Measurements from ENCODE around the gene REEP1. TPM values are rescaled to one million over a fixed set of nuclear protein-coding genes. Genes with fewer than 3 reads are reported as not detected.

The REEP1 gene
- total RNA-seq, 1 experiment from 2014 or later = 0.31 TPM

GRCh38 chr2:86271248-86271647 lies 66.2 kb downstream of the REEP1 start:
- ChIA-PET POLR2A (ENCODE audit: unreplicated experiment) (interaction anchor here (0.6 kb wide), 1 partner anchor 351 kb away, joined by 3 read pairs; no protein-coding TSS in a partner anchor), CTCF (no interaction called here)
- H3K9me3 ChIP-seq (ENCODE audit: insufficient read depth, low read depth) = peaks cover 18% of the 10 kb centered on the region
- H3K4me3 ChIP-seq = no peak overlapping the region
- TF ChIP-seq EZH2 (IDR thresholded peaks at IDR 0.05; ENCODE audit: low read depth) (no peak), CTCF (conservative IDR thresholded peaks at IDR 0.05) (no peak)
- H3K9me2 ChIP-seq (ENCODE audit: insufficient read depth) = no peaks in the 10 kb centered on the region
- H3K27me3 ChIP-seq (ENCODE audit: insufficient read depth, low read depth) = no peaks in the 10 kb centered on the region; the same call in 1 of the 2 replicates
- no TSS peak for BruUV-seq (replicated peaks)
- intact Hi-C loops (cut with micrococcal nuclease; ENCODE audit: unreplicated experiment) = no loop called here
- no peak overlapping the region for H3K4me2 ChIP-seq
- DNase-seq = no peak
- no peaks in the 10 kb centered on the region for H3K79me2 ChIP-seq (ENCODE audit: low read depth)
- no peak overlapping the region for H3K27ac ChIP-seq
- no peak overlapping the region for H2AFZ ChIP-seq
- no peaks in the 10 kb centered on the region for H3K4me1 ChIP-seq (replicated peaks; ENCODE audit: insufficient read depth)
- H3F3A ChIP-seq (ENCODE audit: insufficient read depth, low read depth) = no peaks in the 10 kb centered on the region
- H4K20me1 ChIP-seq (ENCODE audit: insufficient read depth) = no peaks in the 10 kb centered on the region
- H3K36me3 ChIP-seq (ENCODE audit: low read depth) = no peaks in the 10 kb centered on the region

- H3K9me2 ChIP-seq (ENCODE audit: insufficient read depth) = no peaks in the 10 kb centered on the region
- H3K27ac ChIP-seq = no peak overlapping the region
- no peak for DNase-seq
- BruUV-seq (replicated peaks) = no TSS peak
- H3K4me1 ChIP-seq (replicated peaks; ENCODE audit: insufficient read depth) = no peaks in the 10 kb centered on the region
- no peaks in the 10 kb centered on the region for H3F3A ChIP-seq (ENCODE audit: insufficient read depth, low read depth)
- no peak overlapping the region for H3K4me3 ChIP-seq
- H3K4me2 ChIP-seq = no peak overlapping the region
- no peak overlapping the region for H2AFZ ChIP-seq
- H4K20me1 ChIP-seq (ENCODE audit: insufficient read depth) = no peaks in the 10 kb centered on the region
- CTCF ChIA-PET = no interaction called here
- no peaks in the 10 kb centered on the region for H3K9me3 ChIP-seq (ENCODE audit: insufficient read depth, low read depth)
- no peaks in the 10 kb centered on the region for H3K27me3 ChIP-seq (ENCODE audit: insufficient read depth, low read depth)
- TF ChIP-seq CTCF (conservative IDR thresholded peaks at IDR 0.05) (no peak), EZH2 (IDR thresholded peaks at IDR 0.05; ENCODE audit: low read depth) (no peak)
- POLR2A ChIA-PET (ENCODE audit: unreplicated experiment) = no interaction called here
- no peaks in the 10 kb centered on the region for H3K79me2 ChIP-seq (ENCODE audit: low read depth)
- intact Hi-C loops (cut with micrococcal nuclease; ENCODE audit: unreplicated experiment) = no loop called here
- no peaks in the 10 kb centered on the region for H3K36me3 ChIP-seq (ENCODE audit: low read depth)
Observed at GRCh38 chr2:86263956-86264355, 73.5 kb downstream of the REEP1 start.

GRCh38 chr2:86260978-86261377 lies 76.4 kb downstream of the REEP1 start:
- no peak overlapping the region for H3K4me2 ChIP-seq
- no peaks in the 10 kb centered on the region for H3K27me3 ChIP-seq (ENCODE audit: insufficient read depth, low read depth)
- H2AFZ ChIP-seq = no peak overlapping the region
- POLR2A ChIA-PET (ENCODE audit: unreplicated experiment) = no interaction called here
- no peak for TF ChIP-seq EZH2 (IDR thresholded peaks at IDR 0.05; ENCODE audit: low read depth)
- no peak for TF ChIP-seq CTCF (conservative IDR thresholded peaks at IDR 0.05)
- H3F3A ChIP-seq (ENCODE audit: insufficient read depth, low read depth) = no peaks in the 10 kb centered on the region
- CTCF ChIA-PET = no interaction called here
- H3K36me3 ChIP-seq (ENCODE audit: low read depth) = no peaks in the 10 kb centered on the region
- BruUV-seq (replicated peaks) = no TSS peak
- no peak for DNase-seq
- no peaks in the 10 kb centered on the region for H3K4me1 ChIP-seq (replicated peaks; ENCODE audit: insufficient read depth)
- no peaks in the 10 kb centered on the region for H3K9me3 ChIP-seq (ENCODE audit: insufficient read depth, low read depth)
- H3K79me2 ChIP-seq (ENCODE audit: low read depth) = no peaks in the 10 kb centered on the region
- no peaks in the 10 kb centered on the region for H4K20me1 ChIP-seq (ENCODE audit: insufficient read depth)
- H3K27ac ChIP-seq = no peak overlapping the region
- intact Hi-C loops (cut with micrococcal nuclease; ENCODE audit: unreplicated experiment) = no loop called here
- no peak overlapping the region for H3K4me3 ChIP-seq
- H3K9me2 ChIP-seq (ENCODE audit: insufficient read depth) = no peaks in the 10 kb centered on the region

All from PC-9 (cell line).